ENCODE measurements around the gene USH2A. TPM values are rescaled to one million over a fixed set of nuclear protein-coding genes. Genes with fewer than 3 reads are reported as not detected.

USH2A gene
- total and polyA plus RNA-seq, 8 donors: 0.03 to 0.06 (median 0.04) TPM; not detected in 2

GRCh38 chr1:216258386-216258785 lies 164.9 kb downstream of the USH2A start:
- Histone ChIP-seq H3K27ac (no peak overlapping the region), H3K4me3 (no peak overlapping the region), H3K27me3 (no peaks in the 10 kb centered on the region), H3K4me1 (no peaks in the 10 kb centered on the region), H3K36me3 (no peaks in the 10 kb centered on the region), H3K9me3 (no peaks in the 10 kb centered on the region)
- TF ChIP-seq CTCF (IDR thresholded peaks at IDR 0.05): no peak
- ATAC-seq (no peak), DNase-seq (no peak)
- intact Hi-C loops (cut with DNase I): no loop called here

- TF ChIP-seq CTCF (IDR thresholded peaks at IDR 0.05): no peak
- Histone ChIP-seq H3K4me1 (no peaks in the 10 kb centered on the region), H3K27me3 (no peaks in the 10 kb centered on the region), H3K27ac (no peak overlapping the region), H3K9me3 (no peaks in the 10 kb centered on the region), H3K36me3 (no peaks in the 10 kb centered on the region), H3K4me3 (no peak overlapping the region)
- intact Hi-C loops (cut with DNase I): no loop called here
- DNase-seq (no peak), ATAC-seq (no peak)
Observed at GRCh38 chr1:216250861-216251260, 172.4 kb downstream of the USH2A start.

GRCh38 chr1:216248628-216249027 lies 174.6 kb downstream of the USH2A start:
- H3K27ac ChIP-seq: no peak overlapping the region
- ATAC-seq (no peak), DNase-seq (no peak)
- H3K4me1 ChIP-seq: no peaks in the 10 kb centered on the region
- H3K4me3 ChIP-seq: no peak overlapping the region
- no peaks in the 10 kb centered on the region for H3K9me3 ChIP-seq
- intact Hi-C loops (cut with DNase I): no loop called here
- no peaks in the 10 kb centered on the region for H3K27me3 ChIP-seq
- H3K36me3 ChIP-seq: no peaks in the 10 kb centered on the region
- no peak for TF ChIP-seq CTCF (IDR thresholded peaks at IDR 0.05)

- H3K4me3 ChIP-seq: no peak overlapping the region
- no peaks in the 10 kb centered on the region for H3K27me3 ChIP-seq
- no peak for ATAC-seq
- no peak for DNase-seq
- H3K27ac ChIP-seq: no peak overlapping the region
- no peaks in the 10 kb centered on the region for H3K9me3 ChIP-seq
- H3K36me3 ChIP-seq: no peaks in the 10 kb centered on the region
- H3K4me1 ChIP-seq: no peaks in the 10 kb centered on the region
- intact Hi-C loops (cut with DNase I): no loop called here
- TF ChIP-seq CTCF (IDR thresholded peaks at IDR 0.05): no peak
Observed at GRCh38 chr1:216247937-216248336, 175.3 kb downstream of the USH2A start.

GRCh38 chr1:216246577-216247203 lies 176.6 kb downstream of the USH2A start:
- no peaks in the 10 kb centered on the region for H3K27me3 ChIP-seq
- no peak overlapping the region for H3K27ac ChIP-seq
- no peaks in the 10 kb centered on the region for H3K36me3 ChIP-seq
- H3K4me1 ChIP-seq: no peaks in the 10 kb centered on the region
- H3K9me3 ChIP-seq: no peaks in the 10 kb centered on the region
- intact Hi-C loops (cut with DNase I): no loop called here
- no peak for DNase-seq
- no peak overlapping the region for H3K4me3 ChIP-seq
- no peak for TF ChIP-seq CTCF (IDR thresholded peaks at IDR 0.05)
- no peak for ATAC-seq

Measured in left lung (tissue), 10 donors.